ENCODE measurements around the gene THAP2. TPM values are rescaled to one million over a fixed set of nuclear protein-coding genes. Genes with fewer than 3 reads are reported as not detected.

The THAP2 gene
- total RNA-seq, 1 experiment from 2014 or later = 3.7 TPM

DNA sequence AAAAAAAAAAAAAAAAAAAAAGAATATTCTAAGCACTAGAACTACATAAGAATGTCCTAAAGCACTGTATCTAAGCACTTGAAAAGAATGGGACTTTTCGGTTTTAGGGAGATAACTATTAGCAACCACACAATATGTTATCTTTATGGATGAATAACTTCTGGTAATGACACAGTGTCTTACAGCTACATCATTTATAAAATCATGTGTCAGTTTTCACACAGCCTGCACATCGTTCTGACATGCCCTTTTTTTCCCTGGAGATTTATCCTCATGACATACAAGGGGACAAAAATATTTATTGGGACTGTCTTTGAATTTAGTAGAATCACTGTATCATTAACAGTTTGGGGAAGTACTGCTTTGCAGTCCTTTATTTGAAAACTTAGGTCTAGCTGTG, 39.1 kb downstream of the THAP2 start:
- ATAC-seq = no peak
- ChIA-PET CTCF (no interaction called here), POLR2A (no interaction called here)
- no TSS peak for BruUV-seq (replicated peaks)
- Histone ChIP-seq H3K4me3 (ENCODE audit: low read depth in 2 of 2, low read length in 2 of 2) (no peak overlapping the region), H3K27ac (ENCODE audit: low read length) (no peak overlapping the region), H3K27me3 (ENCODE audit: control insufficient read depth, insufficient read depth, low read length) (no peaks in the 10 kb centered on the region), H3K36me3 (ENCODE audit: control insufficient read depth, insufficient read depth, low read length) (no peaks in the 10 kb centered on the region; the same call in 1 of the 2 replicates), H3K9me3 (ENCODE audit: control insufficient read depth, insufficient read depth, low read depth, low read length) (no peaks in the 10 kb centered on the region), H3K4me1 (ENCODE audit: control insufficient read depth, insufficient read depth, low read length) (no peaks in the 10 kb centered on the region)
- in situ Hi-C loops (cut with HindIII; ENCODE audit: low pct_unique_long_range_greater_than_20kb, low sequenced_read_pairs) (no loop called here), intact Hi-C loops (cut with micrococcal nuclease; ENCODE audit: unreplicated experiment) (no loop called here)
- DNase-seq (ENCODE audit: low read depth, low spot score) = no peak
- TF ChIP-seq, protein P1, sequence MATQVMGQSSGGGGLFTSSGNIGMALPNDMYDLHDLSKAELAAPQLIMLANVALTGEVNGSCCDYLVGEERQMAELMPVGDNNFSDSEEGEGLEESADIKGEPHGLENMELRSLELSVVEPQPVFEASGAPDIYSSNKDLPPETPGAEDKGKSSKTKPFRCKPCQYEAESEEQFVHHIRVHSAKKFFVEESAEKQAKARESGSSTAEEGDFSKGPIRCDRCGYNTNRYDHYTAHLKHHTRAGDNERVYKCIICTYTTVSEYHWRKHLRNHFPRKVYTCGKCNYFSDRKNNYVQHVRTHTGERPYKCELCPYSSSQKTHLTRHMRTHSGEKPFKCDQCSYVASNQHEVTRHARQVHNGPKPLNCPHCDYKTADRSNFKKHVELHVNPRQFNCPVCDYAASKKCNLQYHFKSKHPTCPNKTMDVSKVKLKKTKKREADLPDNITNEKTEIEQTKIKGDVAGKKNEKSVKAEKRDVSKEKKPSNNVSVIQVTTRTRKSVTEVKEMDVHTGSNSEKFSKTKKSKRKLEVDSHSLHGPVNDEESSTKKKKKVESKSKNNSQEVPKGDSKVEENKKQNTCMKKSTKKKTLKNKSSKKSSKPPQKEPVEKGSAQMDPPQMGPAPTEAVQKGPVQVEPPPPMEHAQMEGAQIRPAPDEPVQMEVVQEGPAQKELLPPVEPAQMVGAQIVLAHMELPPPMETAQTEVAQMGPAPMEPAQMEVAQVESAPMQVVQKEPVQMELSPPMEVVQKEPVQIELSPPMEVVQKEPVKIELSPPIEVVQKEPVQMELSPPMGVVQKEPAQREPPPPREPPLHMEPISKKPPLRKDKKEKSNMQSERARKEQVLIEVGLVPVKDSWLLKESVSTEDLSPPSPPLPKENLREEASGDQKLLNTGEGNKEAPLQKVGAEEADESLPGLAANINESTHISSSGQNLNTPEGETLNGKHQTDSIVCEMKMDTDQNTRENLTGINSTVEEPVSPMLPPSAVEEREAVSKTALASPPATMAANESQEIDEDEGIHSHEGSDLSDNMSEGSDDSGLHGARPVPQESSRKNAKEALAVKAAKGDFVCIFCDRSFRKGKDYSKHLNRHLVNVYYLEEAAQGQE (IDR thresholded peaks at IDR 0.05; ENCODE audit: insufficient read depth in 1 of 2, low read depth in 2 of 2, low read length in 1 of 2) = no peak
- no peak for TF ChIP-seq SIN3A (IDR thresholded peaks at IDR 0.05; ENCODE audit: borderline replicate concordance, insufficient read depth, low read depth, low read length)
- TF ChIP-seq, protein P2, sequence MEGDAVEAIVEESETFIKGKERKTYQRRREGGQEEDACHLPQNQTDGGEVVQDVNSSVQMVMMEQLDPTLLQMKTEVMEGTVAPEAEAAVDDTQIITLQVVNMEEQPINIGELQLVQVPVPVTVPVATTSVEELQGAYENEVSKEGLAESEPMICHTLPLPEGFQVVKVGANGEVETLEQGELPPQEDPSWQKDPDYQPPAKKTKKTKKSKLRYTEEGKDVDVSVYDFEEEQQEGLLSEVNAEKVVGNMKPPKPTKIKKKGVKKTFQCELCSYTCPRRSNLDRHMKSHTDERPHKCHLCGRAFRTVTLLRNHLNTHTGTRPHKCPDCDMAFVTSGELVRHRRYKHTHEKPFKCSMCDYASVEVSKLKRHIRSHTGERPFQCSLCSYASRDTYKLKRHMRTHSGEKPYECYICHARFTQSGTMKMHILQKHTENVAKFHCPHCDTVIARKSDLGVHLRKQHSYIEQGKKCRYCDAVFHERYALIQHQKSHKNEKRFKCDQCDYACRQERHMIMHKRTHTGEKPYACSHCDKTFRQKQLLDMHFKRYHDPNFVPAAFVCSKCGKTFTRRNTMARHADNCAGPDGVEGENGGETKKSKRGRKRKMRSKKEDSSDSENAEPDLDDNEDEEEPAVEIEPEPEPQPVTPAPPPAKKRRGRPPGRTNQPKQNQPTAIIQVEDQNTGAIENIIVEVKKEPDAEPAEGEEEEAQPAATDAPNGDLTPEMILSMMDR (IDR thresholded peaks at IDR 0.05) = no peak
- TF ChIP-seq TCF7L2 (IDR thresholded peaks at IDR 0.05; ENCODE audit: low read depth, low read length) = no peak
- TF ChIP-seq POLR2AphosphoS5 (IDR thresholded peaks at IDR 0.05; ENCODE audit: low read depth, low read length) = no peak

DNA sequence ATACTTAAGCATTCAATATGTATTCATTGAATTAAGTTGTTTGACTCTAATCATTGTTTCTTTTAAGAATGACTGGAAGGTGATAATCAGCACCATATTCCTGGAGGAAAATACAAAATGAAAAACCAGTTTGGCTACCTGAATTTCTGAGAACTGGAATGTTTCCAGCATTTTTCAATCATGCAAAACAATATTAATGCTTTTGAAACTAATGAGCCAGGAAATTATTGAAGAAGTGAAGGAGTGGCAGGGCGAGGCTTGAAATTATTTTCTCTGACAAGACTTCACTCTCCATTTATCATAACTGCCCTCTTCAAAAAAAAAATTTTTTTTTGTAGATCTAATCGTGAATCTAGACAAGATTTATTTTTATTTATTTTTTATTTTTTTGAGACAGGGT, 40.8 kb downstream of the THAP2 start:
- Histone ChIP-seq H3K36me3 (ENCODE audit: control insufficient read depth, insufficient read depth, low read length) (no peaks in the 10 kb centered on the region; the same call in 1 of the 2 replicates), H3K27ac (ENCODE audit: low read length) (no peak overlapping the region), H3K27me3 (ENCODE audit: control insufficient read depth, insufficient read depth, low read length) (no peaks in the 10 kb centered on the region), H3K4me3 (ENCODE audit: low read depth in 2 of 2, low read length in 2 of 2) (no peak overlapping the region), H3K9me3 (ENCODE audit: control insufficient read depth, insufficient read depth, low read depth, low read length) (no peaks in the 10 kb centered on the region), H3K4me1 (ENCODE audit: control insufficient read depth, insufficient read depth, low read length) (no peaks in the 10 kb centered on the region)
- POLR2A ChIA-PET = no interaction called here
- DNase-seq (ENCODE audit: low read depth, low spot score) (no peak), ATAC-seq (no peak)
- intact Hi-C loops (cut with micrococcal nuclease; ENCODE audit: unreplicated experiment) = no loop called here
- no TSS peak for BruUV-seq (replicated peaks)
- in situ Hi-C loops (cut with HindIII; ENCODE audit: low pct_unique_long_range_greater_than_20kb, low sequenced_read_pairs) = no loop called here
- CTCF ChIA-PET = no interaction called here
- TF ChIP-seq, protein P1 (IDR thresholded peaks at IDR 0.05; ENCODE audit: insufficient read depth in 1 of 2, low read depth in 2 of 2, low read length in 1 of 2) = no peak
